HEK293T (cell line): ENCODE data around the gene TLX1.

Source experiments
- CTCF ChIA-PET: fragments of 350-600 bp; formaldehyde crosslinking; extraction: SDS; loops from one replicate; lab custom pipeline; 2021; ENCODE audit warnings: antibody characterized with exemption, inconsistent platforms; lab: Yijun Ruan, JAX
- POLR2A ChIA-PET: fragments of 350-600 bp; formaldehyde crosslinking; extraction: SDS; loops from one replicate; lab custom pipeline; 2020; ENCODE audit warnings: antibody characterized with exemption, inconsistent platforms; lab: Yijun Ruan, JAX
- DNase-seq: peaks from one replicate; pipeline ENCODE4 v3.0.0; 2012; ENCODE audit warnings: mixed read lengths; ENCODE audit errors: extremely low spot score
- ARNT ChIP-seq: fragments of 450-650 bp; IDR thresholded peaks from 2 replicates; pipeline ENCODE4 v1.6.1; 2017; ENCODE audit warnings: mild to moderate bottlenecking
- BHLHE40 ChIP-seq: fragments of 450-650 bp; IDR thresholded peaks from 2 replicates; pipeline ENCODE4 v1.6.1; 2016; ENCODE audit warnings: mild to moderate bottlenecking, moderate library complexity, borderline replicate concordance
- CTBP1 ChIP-seq: fragments of 450-650 bp; IDR thresholded peaks from 2 replicates; pipeline ENCODE4 v1.6.1; 2016; ENCODE audit warnings: borderline replicate concordance
- ELF4 ChIP-seq: fragments of 450-650 bp; IDR thresholded peaks from 2 replicates; pipeline ENCODE4 v1.6.1; 2017; ENCODE audit warnings: antibody characterized with exemption
- FOXA1 ChIP-seq: fragments of 450-650 bp; IDR thresholded peaks from 2 replicates; pipeline ENCODE4 v1.6.1; 2016; ENCODE audit warnings: mild to moderate bottlenecking
- FOXK2 ChIP-seq: fragments of 450-650 bp; IDR thresholded peaks from 2 replicates; pipeline ENCODE4 v1.6.1; 2016; ENCODE audit warnings: mild to moderate bottlenecking
- FOXM1 ChIP-seq: fragments of 450-650 bp; IDR thresholded peaks from 2 replicates; pipeline ENCODE4 v1.6.1; 2017; ENCODE audit warnings: mild to moderate bottlenecking, borderline replicate concordance
- HDGF ChIP-seq: fragments of 450-650 bp; IDR thresholded peaks from 2 replicates; pipeline ENCODE4 v1.6.1; 2017; ENCODE audit warnings: antibody characterized with exemption, borderline replicate concordance
- L3MBTL2 ChIP-seq: fragments of 450-650 bp; conservative IDR thresholded peaks from 2 replicates; pipeline ENCODE4 v1.6.1; 2016; ENCODE audit warnings: mild to moderate bottlenecking
- LEF1 ChIP-seq: fragments of 450-650 bp; IDR thresholded peaks from 2 replicates; pipeline ENCODE4 v1.6.1; 2017; ENCODE audit warnings: mild to moderate bottlenecking, borderline replicate concordance
- NFRKB ChIP-seq: fragments of 450-650 bp; IDR thresholded peaks from 2 replicates; pipeline ENCODE4 v1.6.1; 2016; ENCODE audit warnings: mild to moderate bottlenecking, moderate library complexity
- SP1 ChIP-seq: fragments of 450-650 bp; IDR thresholded peaks from 2 replicates; pipeline ENCODE4 v1.6.1; 2017
- SUZ12 ChIP-seq: fragments of 450-650 bp; IDR thresholded peaks from 2 replicates; pipeline ENCODE4 v1.6.1; 2016; ENCODE audit warnings: mild to moderate bottlenecking
- TARDBP ChIP-seq: fragments of 450-650 bp; IDR thresholded peaks from 2 replicates; pipeline ENCODE4 v1.6.1; 2016
- ZNF384 ChIP-seq: fragments of 450-650 bp; IDR thresholded peaks from 2 replicates; pipeline ENCODE4 v1.6.1; 2016
- TF ChIP-seq, protein P1 (sequence below): fragments of 450-650 bp; IDR thresholded peaks from 2 replicates; pipeline ENCODE4 v1.6.1; 2016

Gene TLX1

DNA sequence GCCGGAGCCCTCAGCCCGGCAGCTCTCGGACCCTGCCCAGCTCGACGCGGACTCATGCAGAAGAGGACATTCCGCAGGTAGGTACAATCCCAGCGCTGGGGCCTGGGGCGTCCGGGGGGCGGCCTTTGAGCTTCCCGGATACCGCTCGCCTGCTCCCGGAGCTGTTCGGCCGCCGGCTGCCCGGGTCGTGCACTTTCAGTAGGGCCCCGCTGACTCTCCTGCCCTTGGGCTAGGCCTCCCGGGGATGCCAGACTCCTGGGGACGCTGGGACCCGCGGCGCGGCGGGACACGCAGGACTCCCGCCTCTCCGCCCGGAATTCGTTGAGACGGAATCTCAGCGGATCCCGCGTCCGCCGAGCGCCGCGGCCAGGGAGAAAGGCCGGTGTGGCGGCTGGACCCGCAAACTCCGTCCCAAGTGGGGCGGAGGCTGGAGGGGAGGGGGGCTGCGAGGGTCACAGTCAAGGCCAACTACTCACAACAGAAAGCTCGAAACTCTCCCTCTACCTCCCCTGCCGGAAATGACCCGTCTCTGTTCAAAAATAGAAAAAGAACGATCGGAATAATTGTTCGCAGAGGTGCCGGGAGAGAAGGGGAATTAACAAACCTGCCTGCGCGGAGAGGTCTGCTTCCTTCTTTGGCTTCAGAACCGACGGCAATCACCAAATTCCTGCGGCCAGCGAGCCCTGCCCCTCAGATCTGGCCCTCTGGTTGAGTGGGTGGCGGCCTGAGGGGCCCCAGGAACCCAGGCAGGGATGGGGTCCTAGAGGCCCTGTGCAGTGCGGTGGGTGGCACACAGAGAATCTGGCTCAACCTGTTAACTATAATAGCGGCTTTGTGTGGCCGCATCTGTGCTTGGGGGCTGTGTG lies 9.2 kb downstream of the TLX1 start:
- ChIA-PET CTCF (interaction anchor here (0.6 to 1.7 kb wide), 3 partner anchors 17 to 90 kb away, joined by 3 to 5 read pairs (median 4); no protein-coding TSS in a partner anchor), POLR2A (interaction anchor here (2.3 kb wide), 1 partner anchor 43 kb away, joined by 40 read pairs; no protein-coding TSS in a partner anchor)
- TF ChIP-seq FOXK2 = no peak
- no peak for TF ChIP-seq ARNT
- no peak for TF ChIP-seq SUZ12
- TF ChIP-seq SP1 = no peak
- TF ChIP-seq CTBP1 = no peak
- TF ChIP-seq ELF4 = no peak
- no peak for TF ChIP-seq TARDBP
- no peak for TF ChIP-seq ZNF384
- no peak for TF ChIP-seq NFRKB
- TF ChIP-seq, protein P1, sequence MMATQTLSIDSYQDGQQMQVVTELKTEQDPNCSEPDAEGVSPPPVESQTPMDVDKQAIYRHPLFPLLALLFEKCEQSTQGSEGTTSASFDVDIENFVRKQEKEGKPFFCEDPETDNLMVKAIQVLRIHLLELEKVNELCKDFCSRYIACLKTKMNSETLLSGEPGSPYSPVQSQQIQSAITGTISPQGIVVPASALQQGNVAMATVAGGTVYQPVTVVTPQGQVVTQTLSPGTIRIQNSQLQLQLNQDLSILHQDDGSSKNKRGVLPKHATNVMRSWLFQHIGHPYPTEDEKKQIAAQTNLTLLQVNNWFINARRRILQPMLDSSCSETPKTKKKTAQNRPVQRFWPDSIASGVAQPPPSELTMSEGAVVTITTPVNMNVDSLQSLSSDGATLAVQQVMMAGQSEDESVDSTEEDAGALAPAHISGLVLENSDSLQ = no peak
- no peak for TF ChIP-seq BHLHE40
- TF ChIP-seq FOXM1 = no peak
- TF ChIP-seq LEF1 = no peak
- TF ChIP-seq FOXA1 = no peak
- no peak for DNase-seq

DNA sequence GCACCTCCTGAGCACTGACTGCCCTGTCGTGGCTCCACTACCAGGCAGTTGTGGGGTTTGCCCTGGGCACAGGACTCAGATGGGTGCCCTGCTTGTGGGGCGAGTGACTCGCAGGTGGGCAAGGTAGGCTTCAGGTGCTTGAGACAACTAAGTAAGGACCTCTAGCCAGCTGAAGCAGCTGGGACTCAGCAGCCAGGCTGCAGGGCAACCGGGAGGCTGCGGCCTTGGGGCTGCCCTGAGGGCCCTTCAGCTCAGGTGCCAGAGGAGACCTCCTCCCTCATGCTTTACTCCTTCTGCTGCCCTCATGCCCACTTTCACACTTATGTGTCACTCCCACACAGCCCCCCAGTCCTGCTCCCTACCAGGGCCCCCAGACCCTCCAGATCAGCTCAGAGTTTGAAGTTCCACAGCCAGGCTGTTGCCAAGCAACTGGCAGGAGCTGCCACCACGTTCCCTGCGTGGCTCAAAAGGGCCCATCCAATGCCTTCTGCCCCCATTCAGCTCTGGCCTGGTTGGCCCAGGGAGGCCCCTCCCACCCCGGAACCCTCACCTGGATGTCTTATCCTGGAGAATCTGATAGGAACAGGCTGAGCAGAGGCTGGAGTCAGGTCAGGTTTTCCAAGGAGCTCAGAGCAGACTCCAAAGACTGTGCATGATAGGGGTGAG lies 10.0 kb downstream of the TLX1 start:
- ChIA-PET CTCF (interaction anchor here (0.8 to 3.4 kb wide), 9 partner anchors 17 to 122 kb away, joined by 3 to 153 read pairs (median 8); no protein-coding TSS in a partner anchor), POLR2A (interaction anchor here (1.0 to 2.3 kb wide), 7 partner anchors 39 to 98 kb away, joined by 3 to 40 read pairs (median 6); partner anchors contain the start of gene KAZALD1)
- TF ChIP-seq, protein P1 = no peak
- no peak for TF ChIP-seq FOXK2
- no peak for TF ChIP-seq SP1
- no peak for TF ChIP-seq NFRKB
- no peak for TF ChIP-seq ELF4
- no peak for TF ChIP-seq ZNF384
- TF ChIP-seq BHLHE40 = no peak
- no peak for TF ChIP-seq CTBP1
- TF ChIP-seq ARNT = no peak
- TF ChIP-seq LEF1 = no peak
- TF ChIP-seq FOXA1 = no peak
- DNase-seq = no peak

DNA sequence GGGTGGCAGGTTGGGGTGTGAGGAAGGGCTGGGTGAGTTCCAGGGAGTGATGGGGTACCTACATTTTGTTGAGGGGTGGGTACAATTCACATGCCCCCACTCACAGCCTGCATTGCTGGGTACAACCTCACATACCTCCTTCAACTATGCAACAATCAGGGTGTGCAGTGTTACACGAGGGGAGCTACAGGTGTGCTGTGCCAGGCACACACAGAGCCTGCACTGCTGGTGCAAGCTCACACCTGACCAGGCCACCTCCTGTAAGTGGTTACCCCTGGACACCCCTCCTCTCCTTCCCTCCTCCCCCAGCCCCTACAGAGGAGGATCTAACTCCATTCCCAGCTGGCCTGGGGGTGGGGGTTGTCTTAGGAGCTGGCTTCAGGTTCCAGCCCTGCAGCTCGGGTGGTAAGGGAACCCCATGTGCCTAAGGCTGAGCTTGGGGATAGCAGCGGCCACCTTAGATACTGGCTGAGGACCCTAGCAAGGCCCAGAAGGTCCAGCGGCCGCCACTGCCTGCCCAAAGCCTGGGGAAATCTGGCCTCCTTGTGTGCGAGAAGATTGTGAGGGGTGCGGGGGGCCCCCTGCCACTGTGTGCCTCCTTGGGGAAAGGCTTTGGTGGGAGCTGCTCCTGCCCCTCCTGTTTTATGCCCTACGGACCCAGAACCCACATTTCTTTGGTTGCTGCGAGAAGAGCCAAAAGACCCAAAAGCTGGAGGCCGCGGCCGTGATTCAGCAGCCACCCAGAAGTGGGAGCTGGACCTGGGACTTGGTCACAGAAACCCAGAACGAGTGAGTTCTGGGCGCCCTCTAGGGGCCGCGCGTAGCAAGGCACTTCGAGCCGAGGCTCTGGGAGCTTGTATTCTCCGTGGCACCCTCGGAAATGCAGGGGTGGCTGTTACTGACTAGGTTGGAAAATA lies 10.8 kb downstream of the TLX1 start:
- ChIA-PET POLR2A (interaction anchor here (0.7 to 2.3 kb wide), 14 partner anchors 16 to 121 kb away, joined by 3 to 40 read pairs (median 4); partner anchors contain the start of genes KAZALD1, PDZD7 and SFXN3), CTCF (interaction anchor here (0.6 to 3.4 kb wide), 30 partner anchors 9 to 434 kb away, joined by 3 to 153 read pairs (median 5); no protein-coding TSS in a partner anchor)
- no peak for TF ChIP-seq TARDBP
- no peak for TF ChIP-seq SP1
- TF ChIP-seq NFRKB = no peak
- TF ChIP-seq FOXA1 = no peak
- no peak for TF ChIP-seq BHLHE40
- no peak for TF ChIP-seq FOXK2
- TF ChIP-seq HDGF = no peak
- TF ChIP-seq SUZ12 = no peak
- TF ChIP-seq ZNF384 = no peak

DNA sequence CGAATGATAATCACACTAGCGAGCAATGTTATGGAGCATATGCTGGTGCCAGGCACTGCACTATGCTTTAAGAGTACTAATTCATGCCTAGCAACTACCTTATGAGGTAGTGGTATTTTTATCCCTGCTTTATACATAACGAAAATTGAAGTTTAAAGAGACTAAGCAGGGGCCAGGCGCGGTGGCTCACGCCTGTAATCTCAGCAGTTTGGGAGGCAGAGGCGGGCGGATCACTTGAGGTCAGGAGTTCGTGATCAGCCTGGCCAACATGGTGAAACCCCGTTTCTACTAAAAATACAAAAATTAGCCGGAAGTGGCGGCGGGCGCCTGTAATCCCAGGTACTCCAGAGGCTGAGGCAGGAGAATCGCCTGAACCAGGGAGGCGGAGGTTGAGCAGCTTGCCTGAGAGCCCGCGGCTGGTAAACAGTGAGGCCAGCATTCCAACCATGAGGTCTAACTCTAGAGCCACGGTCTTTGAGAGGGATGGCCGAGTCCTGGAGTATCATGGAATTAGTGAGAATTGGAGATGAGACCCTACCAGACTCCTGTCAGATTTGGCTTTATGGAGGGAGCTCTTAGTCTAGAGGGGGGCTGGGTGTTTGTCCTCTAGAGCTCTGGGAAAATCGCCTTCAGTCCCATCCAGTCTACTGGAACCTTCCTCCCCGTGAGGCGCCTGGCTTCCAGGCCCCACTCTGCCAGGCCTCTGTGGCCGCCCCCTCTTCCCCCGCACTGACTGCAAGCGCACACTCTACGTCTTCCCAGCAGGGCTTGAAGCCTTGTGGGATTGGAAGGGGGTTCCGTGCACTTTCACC lies 11.6 kb downstream of the TLX1 start:
- CTCF ChIA-PET = interaction anchor here (0.6 to 3.4 kb wide), 30 partner anchors 10 to 433 kb away, joined by 3 to 153 read pairs (median 5); no protein-coding TSS in a partner anchor
- POLR2A ChIA-PET = interaction anchor here (0.6 to 2.3 kb wide), 14 partner anchors 15 to 120 kb away, joined by 3 to 40 read pairs (median 4); partner anchors contain the start of genes KAZALD1, PDZD7 and SFXN3
- no peak for DNase-seq
- TF ChIP-seq TARDBP (no peak), L3MBTL2 (no peak), ZNF384 (no peak), FOXA1 (no peak), LEF1 (no peak), BHLHE40 (no peak), SUZ12 (no peak), CTBP1 (no peak), SP1 (no peak)

More for the DNA sequence above, 10.8 kb downstream of the TLX1 start:
- peak; percentile 96 for DNase-seq

DNA sequence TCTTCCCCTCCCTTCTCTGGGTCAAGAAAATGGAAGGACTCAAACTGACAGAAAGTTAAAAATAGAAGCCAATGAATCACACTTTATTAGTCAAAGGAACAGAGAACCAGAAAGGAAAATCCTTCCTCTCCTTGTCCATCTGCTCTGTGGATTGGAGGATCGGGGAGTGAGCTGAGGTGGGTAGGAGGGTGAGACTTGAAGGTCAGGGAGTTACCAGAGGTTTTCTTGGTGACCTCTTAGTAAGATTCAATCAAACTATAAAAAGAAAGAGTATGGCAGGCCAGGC lies 12.2 kb downstream of the TLX1 start:
- DNase-seq = no peak
- TF ChIP-seq TARDBP (no peak), ARNT (no peak), CTBP1 (no peak), LEF1 (no peak), ZNF384 (no peak), NFRKB (no peak)
- TF ChIP-seq, protein P1 = no peak
- ChIA-PET CTCF (interaction anchor here (0.6 to 3.4 kb wide), 4 partner anchors 10 to 97 kb away, joined by 3 to 153 read pairs (median 13); no protein-coding TSS in a partner anchor), POLR2A (interaction anchor here (0.6 kb wide), 1 partner anchor 36 kb away, joined by 3 read pairs; no protein-coding TSS in a partner anchor)
